ENCODE data around the gene HOXD11. TPM values are rescaled to one million over a fixed set of nuclear protein-coding genes. Genes with fewer than 3 reads are reported as not detected.

The HOXD11 gene
- total and polyA plus RNA-seq, 5 donors: not detected

- 27% methylated on average over 7 of the region's 7 CpGs for WGBS
- DNase-seq: no peak
- Histone ChIP-seq H3K4me1 (ENCODE audit: control insufficient read depth, insufficient read depth, low read length) (no peaks in the 10 kb centered on the region), H3K4me3 (ENCODE audit: low read length) (no peak overlapping the region), H3K27me3 (ENCODE audit: control insufficient read depth, insufficient read depth) (no peaks in the 10 kb centered on the region), H3K9me3 (ENCODE audit: control insufficient read depth, low read length) (no peaks in the 10 kb centered on the region), H3K27ac (ENCODE audit: low read length) (no peak overlapping the region)
- intact Hi-C loops (cut with DNase I): no loop called here
- ATAC-seq: no peak
Measured at GRCh38 chr2:176103194-176103593, 3.9 kb upstream of the HOXD11 start.

GRCh38 chr2:176103742-176104315 lies 3.3 kb upstream of the HOXD11 start:
- Histone ChIP-seq H3K4me3 (ENCODE audit: low read length) (no peak overlapping the region), H3K27me3 (ENCODE audit: control insufficient read depth, insufficient read depth) (no peaks in the 10 kb centered on the region), H3K27ac (ENCODE audit: low read length) (no peak overlapping the region), H3K9me3 (ENCODE audit: control insufficient read depth, low read length) (no peaks in the 10 kb centered on the region), H3K4me1 (ENCODE audit: control insufficient read depth, insufficient read depth, low read length) (no peaks in the 10 kb centered on the region)
- WGBS: 5% methylated on average over 17 of the region's 17 CpGs
- ATAC-seq (no peak), DNase-seq (no peak)
- intact Hi-C loops (cut with DNase I): no loop called here

- intact Hi-C loops (cut with DNase I): no loop called here
- ATAC-seq (no peak), DNase-seq (peak in 1 of 3 donors; percentile 47)
- WGBS: 3% methylated on average over 56 of the region's 56 CpGs
- Histone ChIP-seq H3K27me3 (ENCODE audit: control insufficient read depth, insufficient read depth) (no peaks in the 10 kb centered on the region), H3K4me3 (ENCODE audit: low read length) (no peak overlapping the region), H3K4me1 (ENCODE audit: control insufficient read depth, insufficient read depth, low read length) (no peaks in the 10 kb centered on the region), H3K9me3 (ENCODE audit: control insufficient read depth, low read length) (no peaks in the 10 kb centered on the region), H3K27ac (ENCODE audit: low read length) (no peak overlapping the region)
Measured at GRCh38 chr2:176104316-176105077, 2.6 kb upstream of the HOXD11 start.

GRCh38 chr2:176105078-176105729 lies 1.9 kb upstream of the HOXD11 start:
- no peak for DNase-seq
- ATAC-seq: no peak
- H3K27ac ChIP-seq (ENCODE audit: low read length): no peak overlapping the region

GRCh38 chr2:176105730-176106580 lies 1.1 kb upstream of the HOXD11 start:
- intact Hi-C loops (cut with DNase I): no loop called here
- no peak overlapping the region for H3K4me3 ChIP-seq (ENCODE audit: low read length)
- peak in 1 of 3 donors; percentile 33 for DNase-seq
- no peaks in the 10 kb centered on the region for H3K4me1 ChIP-seq (ENCODE audit: control insufficient read depth, insufficient read depth, low read length)
- H3K27ac ChIP-seq (ENCODE audit: low read length): no peak overlapping the region
- WGBS: 8% methylated on average over 25 of the region's 25 CpGs
- H3K9me3 ChIP-seq (ENCODE audit: control insufficient read depth, low read length): no peaks in the 10 kb centered on the region
- ATAC-seq: no peak
- peaks cover 5% of the 10 kb centered on the region for H3K27me3 ChIP-seq (ENCODE audit: control insufficient read depth, insufficient read depth)

More at GRCh38 chr2:176105078-176105729, 1.9 kb upstream of the HOXD11 start:
- intact Hi-C loops (cut with DNase I): no loop called here
- H3K9me3 ChIP-seq (ENCODE audit: control insufficient read depth, low read length): no peaks in the 10 kb centered on the region
- H3K4me3 ChIP-seq (ENCODE audit: low read length): no peak overlapping the region
- no peaks in the 10 kb centered on the region for H3K27me3 ChIP-seq (ENCODE audit: control insufficient read depth, insufficient read depth)
- no peaks in the 10 kb centered on the region for H3K4me1 ChIP-seq (ENCODE audit: control insufficient read depth, insufficient read depth, low read length)
- WGBS: 5% methylated on average over 25 of the region's 25 CpGs

- no peak overlapping the region for H3K27ac ChIP-seq (ENCODE audit: low read length)
- WGBS: 2% methylated on average over 59 of the region's 59 CpGs
- no peaks in the 10 kb centered on the region for H3K4me1 ChIP-seq (ENCODE audit: control insufficient read depth, insufficient read depth, low read length)
- H3K9me3 ChIP-seq (ENCODE audit: control insufficient read depth, low read length): no peaks in the 10 kb centered on the region
- intact Hi-C loops (cut with DNase I): no loop called here
- ATAC-seq (no peak), DNase-seq (no peak)
- peak overlapping the region; percentile 21 for H3K4me3 ChIP-seq (ENCODE audit: low read length)
- H3K27me3 ChIP-seq (ENCODE audit: control insufficient read depth, insufficient read depth): peaks cover 7% of the 10 kb centered on the region
Measured at GRCh38 chr2:176107731-176108181, 676 bp downstream of the HOXD11 start.

GRCh38 chr2:176109192-176109901 lies 2.3 kb downstream of the HOXD11 start:
- Histone ChIP-seq H3K27me3 (ENCODE audit: control insufficient read depth, insufficient read depth) (peaks cover 7% of the 10 kb centered on the region), H3K9me3 (ENCODE audit: control insufficient read depth, low read length) (no peaks in the 10 kb centered on the region), H3K27ac (ENCODE audit: low read length) (no peak overlapping the region), H3K4me3 (ENCODE audit: low read length) (no peak overlapping the region), H3K4me1 (ENCODE audit: control insufficient read depth, insufficient read depth, low read length) (no peaks in the 10 kb centered on the region)
- WGBS: 7% methylated on average over 26 of the region's 26 CpGs
- intact Hi-C loops (cut with DNase I): no loop called here
- no peak for DNase-seq
- no peak for ATAC-seq

GRCh38 chr2:176109946-176110345 lies 2.9 kb downstream of the HOXD11 start:
- WGBS: 18% methylated on average over 4 of the region's 4 CpGs
- peaks cover 7% of the 10 kb centered on the region for H3K27me3 ChIP-seq (ENCODE audit: control insufficient read depth, insufficient read depth)
- H3K9me3 ChIP-seq (ENCODE audit: control insufficient read depth, low read length): no peaks in the 10 kb centered on the region
- no peak overlapping the region for H3K27ac ChIP-seq (ENCODE audit: low read length)
- no peak for DNase-seq
- ATAC-seq: no peak
- intact Hi-C loops (cut with DNase I): no loop called here
- no peak overlapping the region for H3K4me3 ChIP-seq (ENCODE audit: low read length)
- no peaks in the 10 kb centered on the region for H3K4me1 ChIP-seq (ENCODE audit: control insufficient read depth, insufficient read depth, low read length)

GRCh38 chr2:176110415-176111308 lies 3.6 kb downstream of the HOXD11 start:
- H3K4me1 ChIP-seq (ENCODE audit: control insufficient read depth, insufficient read depth, low read length): no peaks in the 10 kb centered on the region
- H3K27ac ChIP-seq (ENCODE audit: low read length): no peak overlapping the region
- no peak overlapping the region for H3K4me3 ChIP-seq (ENCODE audit: low read length)
- ATAC-seq (no peak), DNase-seq (no peak)
- no peaks in the 10 kb centered on the region for H3K9me3 ChIP-seq (ENCODE audit: control insufficient read depth, low read length)
- 16% methylated on average over 7 of the region's 7 CpGs for WGBS
- peaks cover 7% of the 10 kb centered on the region for H3K27me3 ChIP-seq (ENCODE audit: control insufficient read depth, insufficient read depth)
- intact Hi-C loops (cut with DNase I): no loop called here

- WGBS: 4% methylated on average over 16 of the region's 16 CpGs
- Histone ChIP-seq H3K4me3 (ENCODE audit: low read length) (no peak overlapping the region), H3K27ac (ENCODE audit: low read length) (no peak overlapping the region), H3K4me1 (ENCODE audit: control insufficient read depth, insufficient read depth, low read length) (no peaks in the 10 kb centered on the region), H3K9me3 (ENCODE audit: control insufficient read depth, low read length) (no peaks in the 10 kb centered on the region), H3K27me3 (ENCODE audit: control insufficient read depth, insufficient read depth) (peaks cover 7% of the 10 kb centered on the region)
- DNase-seq (peak in 1 of 3 donors; percentile 22), ATAC-seq (no peak)
- intact Hi-C loops (cut with DNase I): no loop called here
Measured at GRCh38 chr2:176111309-176111663, 4.2 kb downstream of the HOXD11 start.
